Right lobe of liver (tissue), 6 donors: ENCODE results near the gene CYP11A1. TPM values are rescaled to one million over a fixed set of nuclear protein-coding genes. Genes with fewer than 3 reads are reported as not detected.

Source experiments
- ATAC-seq, 4 donors: fragments of 200-7000 bp; cut with Tn5 transposase; one replicate each; pipeline ENCODE4 v1.9.1; 2020; ENCODE audit warnings: mild to moderate bottlenecking in 4 of 4, moderate library complexity in 4 of 4
- DNase-seq, 3 donors: peaks; one replicate each; pipeline ENCODE4 v3.0.0-alpha.2; 2020
- H3K27ac ChIP-seq, 3 donors: fragments of 200-600 bp; one replicate each; pipeline ENCODE4 v1.8.0; 2022
- H3K27me3 ChIP-seq, 2 donors: fragments of 200-600 bp; one replicate each; pipeline ENCODE4 v1.8.0; 2022
- H3K36me3 ChIP-seq, 4 donors: fragments of 200-600 bp; sonication (generic) in 1 of 4; one replicate each; pipeline versions ENCODE4 v1.5.1 to v1.8.0; 2017 to 2022; ENCODE audit warnings: control low read depth in 1 of 4
- H3K4me1 ChIP-seq, 4 donors: fragments of 200-600 bp; sonication (generic) in 1 of 4; one replicate each; pipeline versions ENCODE4 v1.5.1 to v1.8.0; 2017 to 2022; ENCODE audit warnings: control low read depth in 1 of 4
- H3K4me3 ChIP-seq, 3 donors: fragments of 200-600 bp; one replicate each; pipeline ENCODE4 v1.8.0; 2022
- H3K9me3 ChIP-seq, 4 donors: fragments of 200-600 bp; sonication (generic) in 1 of 4; one replicate each; pipeline versions ENCODE4 v1.5.1 to v1.8.0; 2017 to 2022; ENCODE audit warnings: control low read depth in 1 of 4
- POLR2A ChIP-seq: fragments of 450-650 bp; IDR thresholded peaks from one replicate; pipeline ENCODE4 v1.6.1; 2017; ENCODE audit warnings: antibody characterized with exemption, mild to moderate bottlenecking
- WGBS: methylation state at CpG from one replicate; pipeline ENCODE4 v1.1.6; 2018; ENCODE audit warnings: low coverage, low lambda C conversion rate; ENCODE audit not compliant: insufficient coverage; ENCODE audit errors: missing lambda C conversion rate; 5-methylcytosine and 5-hydroxymethylcytosine counted together
- intact Hi-C, 2 donors: fragments of 100-400 bp; cut with DNase I; formaldehyde crosslinking; loops; one replicate each; pipeline versions ENCODE4 v1.11.2 to v1.14.1; 2022
- total RNA-seq, 6 experiments: library from RNA; depleted of rRNA in 2 of 6; stranded (reverse); fragments of >200 nt in 2 of 6; fragmentation: NEBNext Ultra II Directional in 3 of 6; extraction: Animal tissue kit (Norgen Biotek cat#: 25700) in 3 of 6; gene quantifications; one replicate each; pipeline versions ENCODE4 v1.1.0 to v1.2.4, GENCODE V29; 2016 to 2023
- TF ChIP-seq, protein P1 (sequence below), 4 donors: fragments of 200-600 bp in 3 of 4; fragments of 450-650 bp in 1 of 4; IDR thresholded peaks; one replicate each; pipeline versions ENCODE4 v1.5.1 to v1.8.0; 2016 to 2022; ENCODE audit warnings: antibody characterized with exemption in 4 of 4, mild to moderate bottlenecking in 2 of 4
- donor health status: DM: no; HTN: yes; CAD: no.
- donor health status: DM: no; HTN: no; CAD: no.
- donor health status: DM: no; HTN: no; CAD: no.
- donor health status: DM: no; HTN: yes; CAD: no.
- donor health status: DM: no; HTN: yes; CAD: no.

The CYP11A1 gene
- total RNA-seq, 6 experiments from 2014 or later = 2.5 to 6.4 (median 2.8) TPM

DNA sequence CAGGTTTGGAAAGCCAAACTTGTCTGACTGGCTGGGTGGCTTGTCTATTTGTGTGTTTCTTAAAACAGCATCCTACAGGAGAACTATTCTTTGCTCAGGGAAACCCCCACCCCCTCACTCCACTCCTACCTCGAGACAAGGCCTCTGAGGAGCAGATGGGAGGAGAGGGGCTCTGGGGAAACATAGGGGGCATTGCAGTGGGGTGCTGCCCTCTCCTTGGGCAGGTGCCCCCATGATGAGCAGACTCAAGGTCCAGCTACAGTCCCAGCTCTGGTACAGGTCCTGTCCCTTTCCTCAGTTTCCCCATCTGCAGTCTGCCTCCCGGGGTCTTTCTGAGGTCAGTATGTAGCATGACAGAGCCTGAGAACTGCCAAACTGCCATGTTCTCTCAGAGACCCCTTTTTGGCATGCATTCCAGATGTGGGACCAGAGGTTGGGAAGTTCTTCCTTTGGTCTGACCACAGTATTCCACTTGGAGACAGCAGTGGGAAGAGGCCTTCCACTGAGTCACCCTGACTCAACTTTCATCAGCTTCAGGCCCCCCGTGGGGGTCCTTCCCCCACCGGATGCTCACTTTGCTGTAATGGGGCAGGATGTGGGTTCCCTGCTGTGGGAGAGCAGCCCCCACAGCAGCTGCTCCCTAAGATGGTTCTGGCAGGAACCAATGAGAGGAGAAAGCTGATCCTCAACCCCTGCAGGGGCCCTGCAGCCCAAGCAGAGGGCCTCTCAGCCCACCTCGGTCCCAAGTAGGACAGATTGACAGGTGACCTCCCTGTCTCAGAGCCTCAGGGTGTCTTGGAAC is 32.3 kb upstream of the CYP11A1 start:
- H3K27ac ChIP-seq = no peak overlapping the region
- ATAC-seq (no peak), DNase-seq (no peak)
- intact Hi-C loops = no loop called here
- H3K27me3 ChIP-seq = no peaks in the 10 kb centered on the region
- 6% methylated on average over 2 of the region's 5 CpGs for WGBS
- TF ChIP-seq, protein P1, sequence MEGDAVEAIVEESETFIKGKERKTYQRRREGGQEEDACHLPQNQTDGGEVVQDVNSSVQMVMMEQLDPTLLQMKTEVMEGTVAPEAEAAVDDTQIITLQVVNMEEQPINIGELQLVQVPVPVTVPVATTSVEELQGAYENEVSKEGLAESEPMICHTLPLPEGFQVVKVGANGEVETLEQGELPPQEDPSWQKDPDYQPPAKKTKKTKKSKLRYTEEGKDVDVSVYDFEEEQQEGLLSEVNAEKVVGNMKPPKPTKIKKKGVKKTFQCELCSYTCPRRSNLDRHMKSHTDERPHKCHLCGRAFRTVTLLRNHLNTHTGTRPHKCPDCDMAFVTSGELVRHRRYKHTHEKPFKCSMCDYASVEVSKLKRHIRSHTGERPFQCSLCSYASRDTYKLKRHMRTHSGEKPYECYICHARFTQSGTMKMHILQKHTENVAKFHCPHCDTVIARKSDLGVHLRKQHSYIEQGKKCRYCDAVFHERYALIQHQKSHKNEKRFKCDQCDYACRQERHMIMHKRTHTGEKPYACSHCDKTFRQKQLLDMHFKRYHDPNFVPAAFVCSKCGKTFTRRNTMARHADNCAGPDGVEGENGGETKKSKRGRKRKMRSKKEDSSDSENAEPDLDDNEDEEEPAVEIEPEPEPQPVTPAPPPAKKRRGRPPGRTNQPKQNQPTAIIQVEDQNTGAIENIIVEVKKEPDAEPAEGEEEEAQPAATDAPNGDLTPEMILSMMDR (IDR thresholded peaks at IDR 0.05) = no peak
- no peak for TF ChIP-seq POLR2A
- H3K4me1 ChIP-seq = no peaks in the 10 kb centered on the region
- no peak overlapping the region for H3K4me3 ChIP-seq
- no peaks in the 10 kb centered on the region for H3K36me3 ChIP-seq
- no peaks in the 10 kb centered on the region for H3K9me3 ChIP-seq

DNA sequence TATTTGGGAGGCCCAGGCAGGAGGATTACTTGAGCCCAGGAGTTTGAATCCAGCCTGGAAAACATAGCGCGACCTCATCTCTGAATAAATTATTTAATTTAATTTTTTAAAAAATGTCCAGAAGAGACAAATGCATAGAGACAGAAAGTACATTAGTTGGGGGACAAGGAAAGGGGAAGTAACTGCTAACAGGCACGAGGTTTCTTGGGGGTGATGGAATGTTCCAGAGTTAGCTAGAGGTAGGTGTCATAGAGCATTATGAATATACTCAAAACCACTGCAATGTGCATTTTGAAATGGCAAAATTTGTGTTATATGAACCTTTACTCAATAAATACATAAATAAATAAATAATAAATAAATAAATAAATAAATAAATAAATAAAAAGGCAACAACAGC is 31.7 kb upstream of the CYP11A1 start:
- no peak for DNase-seq
- intact Hi-C loops = no loop called here
- Histone ChIP-seq H3K4me3 (no peak overlapping the region), H3K4me1 (no peaks in the 10 kb centered on the region), H3K36me3 (no peaks in the 10 kb centered on the region), H3K27ac (no peak overlapping the region), H3K9me3 (no peaks in the 10 kb centered on the region), H3K27me3 (no peaks in the 10 kb centered on the region)
- WGBS = 81% methylated on average over 3 of the region's 3 CpGs
- TF ChIP-seq POLR2A = no peak
- ATAC-seq = no peak

DNA sequence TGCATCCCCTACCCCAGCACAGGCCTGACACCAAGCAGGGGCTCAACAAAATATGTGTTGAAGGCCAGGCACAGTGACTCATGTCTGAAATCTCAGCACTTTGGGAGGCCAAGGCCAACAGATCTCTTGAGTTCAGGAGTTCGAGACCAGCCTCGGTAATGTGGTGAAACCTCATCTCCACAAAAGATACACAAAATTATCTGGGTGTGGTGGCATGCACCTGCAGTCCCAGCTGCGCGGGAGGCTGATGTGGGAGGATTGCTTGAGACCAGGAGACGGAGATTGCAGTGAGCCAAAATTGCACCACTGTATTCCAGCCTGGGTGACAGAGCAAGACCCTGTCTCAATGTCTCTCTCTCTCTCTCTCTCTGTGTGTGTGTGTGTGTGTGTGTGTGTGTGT is 30.7 kb upstream of the CYP11A1 start:
- Histone ChIP-seq H3K27me3 (no peaks in the 10 kb centered on the region), H3K4me1 (no peaks in the 10 kb centered on the region), H3K9me3 (no peaks in the 10 kb centered on the region), H3K4me3 (no peak overlapping the region), H3K27ac (no peak overlapping the region), H3K36me3 (no peaks in the 10 kb centered on the region)
- ATAC-seq = no peak
- WGBS = 92% methylated on average over 3 of the region's 5 CpGs
- intact Hi-C loops = no loop called here
- DNase-seq = no peak
- no peak for TF ChIP-seq POLR2A
- TF ChIP-seq, protein P1 (IDR thresholded peaks at IDR 0.05) = no peak

DNA sequence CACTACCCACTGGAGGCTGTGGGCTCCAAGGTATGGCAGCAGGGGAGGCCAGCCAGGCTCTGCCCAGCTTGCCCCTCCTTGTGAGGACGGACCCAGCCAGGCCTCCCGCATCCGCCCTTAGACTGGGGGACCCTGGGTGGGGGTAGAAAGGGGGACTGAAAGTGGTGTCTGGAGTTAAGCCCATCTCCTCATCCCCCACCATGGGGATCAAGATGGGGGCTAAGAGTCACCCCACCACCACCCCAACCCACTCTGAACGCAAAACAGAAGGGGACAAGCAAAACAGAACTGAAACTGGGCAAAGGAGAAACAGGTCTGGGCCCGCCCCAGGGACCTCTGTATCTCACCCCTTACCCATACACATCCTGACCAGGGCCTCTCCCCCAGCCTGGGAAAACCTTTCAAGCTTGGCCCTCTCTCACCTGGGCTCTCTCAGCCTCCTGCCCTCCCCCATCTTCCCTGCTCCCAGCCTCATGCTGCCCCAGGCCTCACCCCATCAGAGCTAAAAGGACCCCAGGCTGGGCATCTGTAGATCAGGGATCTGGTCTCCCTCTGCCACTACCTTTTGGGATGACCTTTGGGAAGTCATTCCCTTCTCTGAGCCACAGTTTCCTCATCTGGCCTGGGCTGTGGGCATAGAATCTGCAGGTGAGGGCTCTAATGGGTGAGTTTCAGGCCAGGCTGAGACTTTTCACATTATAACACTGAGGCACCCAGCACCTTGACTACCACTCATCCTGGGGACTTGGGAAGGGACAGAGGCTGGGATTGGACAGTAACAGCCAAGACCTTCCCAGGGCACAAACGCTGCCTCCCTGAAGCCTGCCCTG is 30.0 kb upstream of the CYP11A1 start:
- no peak for TF ChIP-seq POLR2A
- TF ChIP-seq, protein P1 (IDR thresholded peaks at IDR 0.05) = no peak
- H3K36me3 ChIP-seq = no peaks in the 10 kb centered on the region
- no peak overlapping the region for H3K4me3 ChIP-seq
- 80% methylated on average over 1 of the region's 6 CpGs for WGBS
- H3K9me3 ChIP-seq = no peaks in the 10 kb centered on the region
- ATAC-seq (peak in 2 of 4 donors; percentile 11 to 12), DNase-seq (no peak)
- H3K4me1 ChIP-seq = no peaks in the 10 kb centered on the region
- H3K27me3 ChIP-seq = no peaks in the 10 kb centered on the region
- intact Hi-C loops = no loop called here
- no peak overlapping the region for H3K27ac ChIP-seq
